Spleen (tissue), 7 donors: ENCODE results near the gene PTPRCAP.

Experiments
- POLR2A ChIP-seq, 3 donors: fragments of 450-650 bp; IDR thresholded peaks; one replicate each; pipeline ENCODE4 v1.5.1; 2017; ENCODE audit warnings: antibody characterized with exemption in 3 of 3, mild to moderate bottlenecking in 1 of 3
- TF ChIP-seq, protein P1 (sequence below), 11 experiments: fragments of 200-600 bp in 7 of 11; fragments of 450-650 bp in 4 of 11; sonication (generic) in 4 of 11; IDR thresholded peaks in 8 of 11; conservative IDR thresholded peaks in 3 of 11; 1 replicate in 7 of 11; 2 replicates in 4 of 11; pipeline versions ENCODE4 v1.4.0 to v1.8.0; 2016 to 2021; ENCODE audit warnings: antibody characterized with exemption in 11 of 11, inconsistent platforms in 4 of 11, mild to moderate bottlenecking in 1 of 11
- donor health status: DM: no; HTN: no; CAD: no; lungs with moderate emphysema.
- donor health status: DM: no; HTN: no; CAD: no.
- donor health status: DM: no; HTN: no; CAD: no.

DNA sequence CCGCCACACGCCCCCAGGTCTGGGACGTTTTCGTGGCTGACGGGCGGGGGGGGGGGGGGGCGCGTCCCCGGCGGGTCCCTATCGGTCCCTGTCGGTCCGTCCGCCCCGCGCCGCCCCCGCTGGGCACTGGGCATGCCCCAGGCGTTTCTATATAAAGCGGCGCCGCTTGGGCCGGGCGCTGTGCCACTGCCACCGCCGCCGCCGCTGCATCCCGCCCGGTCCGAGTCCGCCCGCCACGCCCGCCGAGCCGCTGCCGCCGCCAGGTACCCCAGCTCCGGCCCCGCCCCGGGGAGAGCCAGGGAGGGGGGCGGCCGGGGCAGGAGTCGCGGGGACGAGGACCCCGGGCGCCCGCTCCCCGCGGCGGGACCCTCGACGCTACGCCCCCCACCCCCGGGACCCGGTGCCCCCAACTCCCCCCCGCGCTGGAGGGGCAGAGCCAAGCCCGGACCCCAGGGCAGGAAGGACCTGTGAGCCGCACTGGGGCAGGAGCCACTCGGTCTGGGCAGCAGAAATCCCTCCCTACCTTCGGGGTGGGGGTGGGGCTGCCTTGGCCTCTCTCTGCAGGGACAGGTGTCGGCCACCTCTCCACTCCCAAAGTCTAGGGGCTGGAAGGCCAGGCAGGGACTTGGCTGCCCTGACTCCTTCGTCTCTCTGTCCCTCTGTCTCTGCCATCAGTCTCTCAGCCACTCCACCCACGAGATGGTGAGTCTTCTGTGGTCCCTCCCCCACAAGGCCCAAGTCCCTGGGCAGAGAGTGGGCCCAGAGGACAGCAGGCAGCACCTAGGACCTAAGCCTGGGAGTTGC lies 21.8 kb downstream of the PTPRCAP start, which contains the start of gene CARNS1:
- TF ChIP-seq, protein P1, sequence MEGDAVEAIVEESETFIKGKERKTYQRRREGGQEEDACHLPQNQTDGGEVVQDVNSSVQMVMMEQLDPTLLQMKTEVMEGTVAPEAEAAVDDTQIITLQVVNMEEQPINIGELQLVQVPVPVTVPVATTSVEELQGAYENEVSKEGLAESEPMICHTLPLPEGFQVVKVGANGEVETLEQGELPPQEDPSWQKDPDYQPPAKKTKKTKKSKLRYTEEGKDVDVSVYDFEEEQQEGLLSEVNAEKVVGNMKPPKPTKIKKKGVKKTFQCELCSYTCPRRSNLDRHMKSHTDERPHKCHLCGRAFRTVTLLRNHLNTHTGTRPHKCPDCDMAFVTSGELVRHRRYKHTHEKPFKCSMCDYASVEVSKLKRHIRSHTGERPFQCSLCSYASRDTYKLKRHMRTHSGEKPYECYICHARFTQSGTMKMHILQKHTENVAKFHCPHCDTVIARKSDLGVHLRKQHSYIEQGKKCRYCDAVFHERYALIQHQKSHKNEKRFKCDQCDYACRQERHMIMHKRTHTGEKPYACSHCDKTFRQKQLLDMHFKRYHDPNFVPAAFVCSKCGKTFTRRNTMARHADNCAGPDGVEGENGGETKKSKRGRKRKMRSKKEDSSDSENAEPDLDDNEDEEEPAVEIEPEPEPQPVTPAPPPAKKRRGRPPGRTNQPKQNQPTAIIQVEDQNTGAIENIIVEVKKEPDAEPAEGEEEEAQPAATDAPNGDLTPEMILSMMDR (IDR thresholded peaks at IDR 0.05 in 8 of 11, conservative IDR thresholded peaks at IDR 0.05 in 3 of 11), result no peak
- TF ChIP-seq POLR2A (IDR thresholded peaks at IDR 0.05), result no peak
